ENCODE measurements around the gene GLMN.
"Not testable (repeated sequence)": the region's sequence is repeated elsewhere in the genome, so short reads cannot be mapped to it uniquely, and the experiment has no call there.

Gene GLMN

DNA sequence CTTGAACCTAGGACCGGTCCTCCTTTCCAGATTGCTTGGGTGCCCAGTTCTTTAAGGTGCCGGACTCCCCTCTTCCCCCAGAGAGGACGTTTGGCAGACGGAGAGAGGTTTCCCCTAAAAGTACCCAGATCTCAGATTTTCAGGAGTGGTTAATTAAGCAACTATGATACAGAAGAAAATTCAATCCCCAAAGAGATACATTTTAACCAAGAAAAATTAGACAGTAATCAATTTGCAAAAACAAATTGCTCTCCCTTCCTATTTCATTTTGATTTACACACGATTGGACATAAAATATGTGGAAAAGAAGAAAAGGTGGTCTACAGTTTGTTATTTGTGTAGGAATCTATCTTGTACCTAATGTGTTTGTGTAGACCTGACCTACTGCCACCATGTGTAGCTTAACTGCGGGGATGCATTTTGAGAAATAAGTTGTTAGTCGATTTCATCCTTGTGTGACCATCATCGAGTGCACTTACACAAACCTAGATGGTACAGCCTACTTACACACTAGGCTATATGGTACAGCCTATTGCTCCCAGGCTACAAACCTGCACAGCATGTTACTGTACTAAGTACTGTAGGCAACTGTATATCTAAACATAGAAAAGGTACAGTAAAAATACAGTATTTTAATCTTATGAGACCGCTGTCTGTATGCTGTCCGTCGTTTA, 827 bp upstream of the GLMN start:
- no peak for DNase-seq (ENCODE audit: low spot score)

DNA sequence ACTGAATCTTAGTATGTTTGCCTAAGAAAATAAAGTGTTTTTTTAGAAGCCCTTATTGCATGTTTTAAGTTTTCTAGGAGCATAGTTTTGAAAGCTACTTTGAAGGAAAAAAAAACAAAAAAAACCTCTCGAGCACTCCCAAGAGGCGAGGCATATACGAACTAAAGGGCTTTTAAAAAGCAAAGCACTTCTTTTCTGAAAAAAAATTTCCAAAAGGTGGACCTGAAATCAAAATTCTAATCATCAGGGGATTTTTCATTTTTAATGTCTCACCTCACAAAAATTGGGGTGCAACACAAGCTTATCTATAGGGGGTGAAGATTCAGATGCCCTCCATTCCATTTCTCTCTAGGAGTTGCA, 594 bp downstream of the GLMN start:
- DNase-seq (ENCODE audit: low spot score) = no peak

DNA sequence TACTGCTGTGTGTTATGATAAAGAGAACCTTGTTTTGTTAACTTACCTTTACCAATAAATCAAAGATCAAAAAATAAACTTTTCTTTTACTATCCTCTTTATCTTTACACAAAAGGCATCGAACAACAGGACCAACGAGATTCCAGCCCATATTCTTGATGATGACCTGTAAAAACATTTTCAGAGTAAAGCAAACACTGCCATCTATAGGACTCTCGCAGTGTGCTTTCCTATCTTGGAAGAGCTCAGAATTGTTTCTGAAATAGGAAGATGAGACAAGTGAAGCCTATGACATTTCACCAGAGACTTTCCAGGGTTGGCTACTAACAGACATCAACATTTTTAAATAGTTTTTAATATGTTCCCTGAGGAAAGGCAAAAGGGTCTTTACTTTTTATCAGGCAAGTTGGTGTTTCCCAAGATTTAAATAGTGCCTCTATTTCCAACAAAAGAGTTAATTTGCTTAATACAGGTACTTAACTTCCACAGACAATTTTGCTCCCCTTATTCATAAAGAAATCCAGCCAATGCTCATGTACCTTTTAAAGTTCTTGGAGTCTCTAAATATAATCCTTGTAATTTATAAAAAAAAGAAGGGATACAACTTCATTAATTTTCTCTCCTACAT, 7.3 kb downstream of the GLMN start:
- DNase-seq (ENCODE audit: low spot score) = peak; percentile 47

DNA sequence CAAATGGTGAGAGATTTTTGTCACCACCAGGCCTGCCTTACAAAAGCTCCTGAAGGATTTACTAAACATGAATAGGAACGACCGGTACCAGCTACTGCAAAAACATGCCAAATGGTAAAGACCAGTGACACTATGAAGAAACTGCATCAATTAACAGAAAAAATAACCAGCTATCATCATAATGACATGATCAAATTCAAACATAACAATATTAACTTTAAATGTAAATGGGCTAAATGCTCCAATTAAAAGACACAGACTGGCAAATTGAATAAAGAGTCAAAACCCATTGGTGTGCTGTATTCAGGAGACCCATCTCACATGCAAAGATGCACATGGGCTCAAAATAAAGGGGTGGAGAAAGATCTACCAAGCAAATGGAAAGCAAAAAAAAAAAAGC, 17.4 kb downstream of the GLMN start:
- DNase-seq (ENCODE audit: low spot score) = not testable (repeated sequence)

DNA sequence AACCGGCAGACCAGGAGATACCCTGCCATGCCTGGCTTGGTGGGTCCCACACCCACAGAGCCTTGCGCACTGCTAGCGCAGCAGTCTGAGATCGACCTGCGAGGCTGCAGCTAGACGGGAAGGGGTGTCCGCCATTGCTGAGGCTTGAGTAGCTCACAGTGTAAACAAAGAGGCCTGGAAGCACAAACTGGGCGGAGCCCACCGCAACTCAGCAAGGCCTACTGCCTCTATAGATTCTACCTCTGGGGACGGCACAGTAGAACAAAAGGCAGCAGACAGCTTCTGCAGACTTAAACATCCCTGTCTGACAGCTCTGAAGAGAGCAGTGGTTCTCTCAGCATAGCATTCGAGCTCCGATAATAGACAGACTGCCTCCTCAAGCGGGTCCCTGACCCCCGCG, 19.0 kb downstream of the GLMN start:
- not testable (repeated sequence) for DNase-seq (ENCODE audit: low spot score)

DNA sequence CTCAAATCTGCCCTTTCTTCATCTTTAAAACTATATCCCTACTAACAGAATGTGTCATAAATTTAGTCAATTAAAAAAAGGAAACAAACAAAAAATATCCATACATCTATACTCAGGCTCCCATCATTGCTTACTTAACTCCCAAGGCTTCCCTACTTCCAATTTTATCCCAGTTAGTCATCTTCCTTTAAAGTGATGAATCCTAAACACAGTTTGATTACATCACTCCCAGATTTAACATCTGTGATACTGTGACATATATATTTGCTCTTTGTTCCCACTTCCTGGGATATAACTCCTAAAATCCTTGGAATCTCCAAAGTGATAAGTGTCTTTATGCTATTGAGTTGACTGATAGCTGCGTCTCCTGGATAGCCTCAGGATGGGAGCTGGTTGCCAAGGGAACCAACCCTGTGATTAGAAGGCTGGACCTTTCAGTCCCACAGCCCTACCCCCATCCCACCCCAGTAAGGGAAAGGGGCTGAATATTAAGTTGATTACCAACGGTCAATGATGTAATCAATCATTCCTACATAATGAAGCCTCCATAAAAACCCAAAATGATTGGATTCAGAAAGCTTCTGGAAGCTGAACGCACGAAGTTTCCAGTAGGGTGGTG, 21.6 kb downstream of the GLMN start:
- DNase-seq (ENCODE audit: low spot score) = no peak

DNA sequence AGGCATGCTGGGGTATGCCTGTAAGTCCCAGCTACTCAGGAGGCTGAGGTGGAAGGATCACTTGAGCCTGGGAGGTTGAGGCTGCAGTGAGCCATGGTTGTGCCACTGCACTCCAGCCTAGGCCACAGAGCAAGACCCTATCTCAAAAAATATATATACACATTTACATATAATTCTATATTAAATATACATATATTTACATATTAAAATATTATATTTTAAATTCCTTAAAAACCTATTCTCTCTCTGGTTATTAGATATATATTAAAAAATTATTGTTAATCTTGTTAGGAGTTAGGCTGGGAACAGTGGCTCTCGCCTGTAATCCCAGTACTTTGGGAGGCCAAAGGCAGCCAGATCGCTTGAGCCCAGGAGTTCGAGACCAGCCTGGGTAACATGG, 22.7 kb downstream of the GLMN start:
- DNase-seq (ENCODE audit: low spot score) = no peak

DNA sequence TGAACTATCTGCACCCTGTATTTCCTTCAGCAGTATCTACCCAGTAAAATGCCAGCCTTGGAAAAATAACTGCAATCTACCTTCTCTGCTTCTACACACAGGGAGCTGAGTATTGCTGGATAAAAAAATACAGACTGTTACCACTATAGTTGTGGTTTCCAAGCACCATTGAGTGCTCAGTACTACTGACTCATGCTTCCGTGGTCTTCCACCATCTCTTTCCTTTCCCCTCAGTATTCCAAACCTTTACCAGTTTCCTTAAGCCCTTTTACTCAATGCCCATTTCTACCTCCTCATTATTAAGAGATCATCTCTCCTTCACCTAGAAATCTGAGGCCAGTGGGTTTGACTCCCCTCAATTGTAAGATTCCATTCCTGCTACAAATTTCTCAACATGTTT, 23.8 kb downstream of the GLMN start:
- no peak for DNase-seq (ENCODE audit: low spot score)

DNA sequence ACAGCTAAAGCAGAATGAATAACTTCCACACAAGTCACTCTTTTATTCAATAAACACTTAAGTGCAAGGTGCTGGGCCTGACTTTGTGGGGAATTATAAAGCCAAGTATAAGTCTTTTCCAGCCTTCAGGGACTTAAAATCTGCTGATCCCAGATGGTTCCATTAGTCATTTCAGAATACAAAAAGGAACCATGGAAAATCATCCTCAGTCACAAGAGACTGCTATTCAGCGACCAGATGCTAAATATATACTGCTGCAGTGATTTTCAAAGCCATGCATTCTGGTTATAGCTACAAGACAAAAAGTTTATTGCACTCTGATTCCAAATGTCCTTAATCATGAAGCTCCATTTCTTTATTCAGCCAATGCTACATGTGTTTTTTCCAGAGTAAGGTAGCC, 25.7 kb downstream of the GLMN start:
- no peak for DNase-seq (ENCODE audit: low spot score)

DNA sequence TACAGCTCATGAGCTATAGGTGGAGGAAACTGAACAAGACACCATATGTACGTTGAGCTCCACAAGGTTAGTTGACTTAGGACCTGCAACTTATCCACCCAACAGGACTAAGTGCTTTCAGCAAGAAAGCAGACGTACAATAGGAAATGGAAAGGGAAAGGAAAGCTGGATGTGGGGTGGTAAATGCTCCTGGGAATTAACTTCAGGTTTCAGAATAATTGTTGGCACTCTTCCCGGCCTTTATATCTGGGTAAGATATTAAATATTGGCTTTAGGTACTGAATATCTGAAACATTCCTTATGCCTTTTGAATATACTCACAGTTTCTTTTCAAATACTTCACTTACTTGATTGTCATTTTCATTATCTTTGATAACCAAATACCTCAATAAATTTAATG, 36.3 kb downstream of the GLMN start:
- DNase-seq (ENCODE audit: low spot score) = no peak

DNA sequence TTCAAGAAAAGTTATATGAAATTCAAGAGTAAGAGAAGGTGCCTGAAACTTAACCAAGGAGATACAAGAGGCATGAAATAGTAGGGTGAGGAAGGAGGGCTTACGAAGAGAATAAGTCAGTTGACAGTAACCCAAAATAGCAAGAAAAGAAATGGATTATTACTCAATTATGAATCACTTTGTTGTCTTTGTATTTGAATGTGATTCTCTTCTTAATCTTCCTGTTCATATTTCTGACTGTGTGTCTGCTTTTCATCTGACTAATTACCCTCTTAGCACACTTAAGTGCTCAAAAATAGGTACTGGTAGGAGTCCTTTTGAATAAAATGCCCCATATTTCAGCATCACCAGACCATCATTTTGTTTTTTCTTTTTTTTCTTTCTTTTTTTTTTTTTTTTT, 39.4 kb downstream of the GLMN start:
- DNase-seq (ENCODE audit: low spot score) = no peak

DNA sequence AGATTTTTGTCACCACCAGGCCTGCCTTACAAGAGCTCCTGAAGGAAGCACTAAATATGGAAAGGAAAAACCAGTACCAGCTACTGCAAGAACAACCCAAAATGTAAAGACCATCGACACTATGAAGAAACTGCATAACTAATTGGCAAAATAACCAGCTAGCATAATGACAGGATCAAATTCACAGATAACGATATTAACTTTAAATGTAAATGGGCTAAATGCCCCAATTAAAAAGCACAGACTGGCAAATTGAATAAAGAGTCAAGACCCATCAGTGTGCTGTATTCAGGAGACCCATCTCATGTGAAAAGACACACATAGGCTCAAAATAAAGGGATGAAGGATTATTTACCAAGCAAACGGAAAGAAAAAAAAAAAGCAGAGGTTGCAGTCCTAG, 44.1 kb downstream of the GLMN start:
- DNase-seq (ENCODE audit: low spot score) = not testable (repeated sequence)

DNA sequence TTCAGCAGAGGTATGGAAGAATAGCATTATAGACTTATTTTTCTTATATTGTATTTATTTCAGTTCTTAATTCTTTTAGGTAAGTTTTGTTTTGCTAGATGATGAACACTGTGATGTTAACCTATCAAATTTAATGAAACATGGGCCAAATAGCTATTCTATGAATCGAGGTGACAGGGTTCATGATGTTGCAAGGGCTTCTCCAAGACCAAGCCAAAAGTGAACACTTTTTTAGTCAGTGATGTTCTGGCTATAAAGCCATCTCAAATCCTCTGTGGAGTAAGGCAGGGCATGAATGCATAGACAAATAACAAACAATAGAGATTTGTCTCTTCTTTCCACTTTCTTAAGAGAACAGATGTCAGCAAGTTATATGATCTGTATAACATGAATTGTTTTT, 54.4 kb downstream of the GLMN start:
- no peak for DNase-seq (ENCODE audit: low spot score)

DNA sequence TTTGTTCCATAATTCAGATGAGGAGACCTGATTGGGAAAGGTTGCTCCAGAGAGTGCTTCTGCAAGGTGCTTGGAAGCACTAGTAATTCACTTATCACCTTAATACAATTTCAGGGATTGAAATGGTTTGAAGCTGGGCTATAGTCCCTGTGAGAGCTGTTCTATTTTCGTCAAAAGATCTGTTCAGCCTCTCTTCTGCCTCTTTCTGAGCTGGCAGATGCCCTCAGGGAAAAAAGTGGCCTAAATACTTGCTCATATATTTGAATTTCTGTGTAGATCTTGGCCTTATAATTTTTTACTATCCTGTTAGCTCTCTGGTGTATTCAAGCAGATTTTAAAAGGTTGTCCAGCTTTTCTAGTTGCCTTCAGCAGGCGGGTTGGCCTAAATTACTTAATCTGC, 58.8 kb downstream of the GLMN start:
- DNase-seq (ENCODE audit: low spot score) = no peak

DNA sequence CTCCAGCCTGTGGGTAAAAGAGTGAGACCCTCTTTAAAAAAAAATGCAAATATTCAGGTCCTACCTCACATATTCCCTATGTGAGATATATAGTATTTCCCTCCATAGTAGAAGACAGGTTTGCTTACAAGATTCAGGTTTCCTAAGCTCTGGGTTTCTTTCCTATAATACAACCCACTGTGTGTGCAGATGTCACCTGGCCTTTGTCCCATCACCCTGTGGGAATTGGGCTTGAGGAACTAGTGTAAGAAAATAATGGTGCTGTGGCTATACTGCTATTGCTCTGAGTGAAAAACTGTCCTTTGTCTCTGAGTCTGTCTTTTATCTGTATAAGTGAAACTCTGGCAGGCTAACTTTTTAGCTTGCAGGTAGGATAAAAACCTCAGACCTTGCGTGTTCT, 68.1 kb downstream of the GLMN start:
- no peak for DNase-seq (ENCODE audit: low spot score)

DNA sequence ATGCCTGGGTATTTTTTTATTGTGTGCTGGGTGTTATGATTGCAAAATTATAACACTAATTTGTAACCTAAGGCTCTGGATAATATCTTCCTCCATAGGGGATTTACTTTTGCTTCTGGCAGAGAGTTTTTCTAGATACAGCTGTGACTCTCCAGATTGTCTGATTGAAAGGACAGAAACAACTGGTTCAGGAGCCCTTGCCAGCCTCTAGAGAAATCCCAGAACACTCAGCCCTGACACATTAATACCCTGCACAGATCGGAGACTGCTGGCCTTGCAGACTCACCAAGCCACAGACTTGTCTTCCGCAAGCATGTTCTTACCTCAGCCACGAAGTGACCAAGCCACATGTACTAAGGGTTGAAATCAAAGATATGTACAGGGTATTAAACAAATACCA, 70.4 kb downstream of the GLMN start:
- DNase-seq (ENCODE audit: low spot score) = no peak

DNA sequence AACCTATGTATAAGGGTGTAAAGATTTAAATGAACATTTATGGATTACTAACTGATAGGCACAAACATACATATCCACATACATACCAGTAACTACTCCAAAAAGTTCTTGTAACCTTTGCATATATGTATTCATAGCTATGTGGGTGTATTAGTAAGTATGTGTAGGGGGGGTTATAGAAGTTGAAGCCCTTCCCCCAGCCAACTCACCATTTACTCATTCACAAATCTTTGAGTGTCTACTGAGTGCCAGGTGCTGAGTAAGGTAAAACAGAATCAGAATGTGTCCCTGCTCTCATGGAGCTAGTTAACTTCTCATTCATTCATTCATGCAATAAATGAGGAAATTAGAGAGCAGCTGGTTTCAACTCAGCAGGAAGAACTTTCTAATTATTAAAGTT, 79.8 kb downstream of the GLMN start:
- DNase-seq (ENCODE audit: low spot score) = no peak

DNA sequence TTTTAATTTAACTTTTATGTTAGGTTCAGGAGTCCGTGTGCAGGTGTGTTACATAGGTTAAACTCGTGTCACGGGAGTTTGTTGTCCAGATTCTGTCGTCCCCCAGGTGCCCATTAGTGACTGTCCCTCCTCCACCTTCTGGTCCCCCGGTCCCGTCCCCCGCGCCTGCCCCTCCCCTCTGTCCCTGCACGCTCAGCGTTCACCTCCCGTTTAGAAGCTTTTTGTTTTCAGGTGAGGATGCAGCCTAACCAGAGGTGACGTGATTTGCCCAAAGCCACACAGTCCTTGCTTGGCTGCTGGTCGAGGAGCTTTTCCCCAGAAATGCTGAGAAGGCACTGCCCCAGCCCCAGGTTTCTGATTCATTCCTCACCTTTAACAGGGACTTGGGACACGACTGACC, 80.2 kb downstream of the GLMN start:
- DNase-seq (ENCODE audit: low spot score) = no peak

DNA sequence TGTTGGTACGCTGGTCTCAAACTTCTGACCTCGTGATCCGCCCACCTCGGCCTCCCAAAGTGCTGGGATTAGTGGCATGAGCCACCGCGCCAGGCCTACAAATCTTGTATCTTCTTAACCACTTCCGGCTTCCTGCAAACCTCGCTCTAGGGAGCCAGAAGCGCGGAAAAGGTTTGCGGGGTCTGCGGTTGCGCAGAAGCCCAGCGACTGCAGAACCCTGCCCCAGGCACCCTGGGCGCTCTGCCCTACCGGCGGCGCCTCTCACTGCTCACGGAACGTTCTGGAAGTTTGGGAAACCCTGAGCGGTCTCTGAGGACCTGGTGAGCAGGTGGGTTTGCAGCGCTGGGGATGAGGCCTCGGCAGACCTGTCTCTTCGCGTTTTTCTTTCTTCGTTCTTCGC, 81.1 kb downstream of the GLMN start, which contains the start of gene C1orf146:
Gene C1orf146 (plus strand): TSS at position 195 of the 400 bp plus-strand sequence. CDS start 13,506 bp downstream, outside the sequence.
- DNase-seq (ENCODE audit: low spot score) = no peak

DNA sequence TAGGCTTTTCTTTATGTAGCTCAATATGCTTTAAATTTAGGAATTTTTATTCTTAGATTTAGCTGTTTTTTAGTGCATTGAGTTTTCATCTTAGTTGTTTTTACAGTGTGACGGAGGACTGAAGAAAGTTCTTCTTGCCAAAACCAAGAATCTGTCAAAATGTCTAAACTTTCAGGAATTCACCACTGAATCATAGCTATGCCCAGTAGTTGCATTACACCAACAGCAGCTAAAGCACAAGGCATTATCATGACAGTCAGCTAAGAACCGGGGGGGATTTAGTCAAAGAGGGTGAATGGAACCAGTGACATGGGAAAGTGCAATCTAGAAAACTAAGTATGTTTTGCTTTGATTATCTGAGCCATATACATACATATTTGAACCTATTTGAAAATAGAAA, 87.6 kb downstream of the GLMN start:
- no peak for DNase-seq (ENCODE audit: low spot score)

DNA sequence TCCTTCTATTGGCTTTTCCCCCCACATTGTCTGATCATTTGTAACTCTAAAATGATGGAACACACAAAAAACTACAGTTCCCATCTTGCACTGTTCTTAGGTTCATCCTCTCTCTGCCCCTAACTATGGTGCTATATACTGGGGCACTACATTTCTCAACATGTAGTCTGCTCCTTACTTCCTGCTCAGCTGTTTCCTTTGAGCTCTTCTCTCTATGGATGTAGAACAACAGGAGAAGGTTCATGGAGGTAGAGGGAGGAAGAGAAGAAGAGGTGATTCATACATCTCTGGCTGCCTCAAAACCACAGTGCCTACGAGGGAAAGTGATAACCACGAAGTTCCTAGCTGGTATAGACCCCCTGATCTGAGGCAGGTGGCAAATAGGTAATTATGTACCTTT, 88.1 kb downstream of the GLMN start:
- DNase-seq (ENCODE audit: low spot score) = no peak

DNA sequence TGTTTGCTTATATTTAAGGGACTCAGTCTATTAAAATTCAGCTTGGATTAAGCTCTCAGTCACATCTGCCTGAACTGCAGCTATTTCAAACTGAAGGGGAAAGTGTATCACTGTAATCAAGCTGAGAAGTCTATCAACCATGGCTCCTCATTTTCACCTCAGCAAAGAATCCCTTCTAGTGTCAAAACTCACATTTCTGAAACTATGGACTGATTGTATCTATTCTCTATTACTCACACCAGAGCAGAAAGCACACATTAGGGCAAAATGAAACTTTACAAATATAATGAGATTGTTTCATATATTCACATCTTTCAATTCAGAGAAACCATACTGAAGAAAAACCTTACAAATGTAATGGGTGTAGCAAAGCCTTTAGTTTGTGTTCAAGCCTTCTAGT, 95.7 kb downstream of the GLMN start:
- DNase-seq (ENCODE audit: low spot score) = no peak

DNA sequence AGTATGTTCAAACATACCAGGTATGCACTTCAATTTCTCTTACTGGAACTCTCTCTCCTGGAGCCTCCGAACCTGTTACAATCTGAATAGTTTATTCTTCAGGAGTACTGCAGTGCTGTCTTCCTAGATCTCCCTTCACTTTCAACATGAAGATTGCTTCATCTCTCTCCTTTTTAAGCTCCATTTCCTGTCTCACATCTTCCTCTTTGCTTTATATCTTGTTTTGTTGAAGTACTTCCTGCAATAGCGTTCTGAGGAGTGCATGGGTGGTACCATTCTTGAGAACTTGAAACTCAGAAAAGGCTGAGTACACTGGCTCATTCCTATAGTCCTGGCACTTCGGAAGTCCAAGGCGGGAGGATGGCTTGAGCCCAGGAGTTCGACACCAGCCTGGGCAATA, 96.8 kb downstream of the GLMN start:
- no peak for DNase-seq (ENCODE audit: low spot score)

Measured in hematopoietic multipotent progenitor cell treated with erythropoietin and hydrocortisone succinate and interleukin-3 and kit ligand, for 17 days (in vitro differentiated cells).